Suprapubic skin (tissue), 3 donors: ENCODE measurements around the gene LPP.

ENCODE experiments used
- CTCF ChIP-seq, 2 donors: fragments of 200-600 bp in 1 of 2; fragments of 450-650 bp in 1 of 2; sonication (generic) in 1 of 2; IDR thresholded peaks; one replicate each; pipeline ENCODE4 v1.5.1; 2016 to 2019; ENCODE audit warnings: antibody characterized with exemption in 2 of 2, mild to moderate bottlenecking in 1 of 2, moderate library complexity in 1 of 2
- EP300 ChIP-seq: sonication (generic); formaldehyde crosslinking; IDR thresholded peaks from one replicate; pipeline ENCODE4 v1.6.1; 2017; ENCODE audit warnings: antibody characterized with exemption
- POLR2A ChIP-seq, 2 donors: fragments of 450-650 bp; IDR thresholded peaks; one replicate each; pipeline ENCODE4 v1.6.1; 2017; ENCODE audit warnings: antibody characterized with exemption in 2 of 2, mild to moderate bottlenecking in 2 of 2, moderate library complexity in 2 of 2

GRCh38 chr3:188557235-188557634 is 403.3 kb downstream of the LPP start:
- TF ChIP-seq CTCF (IDR thresholded peaks at IDR 0.05) (no peak), POLR2A (IDR thresholded peaks at IDR 0.05) (no peak), EP300 (no peak)
